Measurements from ENCODE around the gene MAP2K6. TPM values are rescaled to one million over a fixed set of nuclear protein-coding genes. Genes with fewer than 3 reads are reported as not detected.

The MAP2K6 gene
- total and polyA plus RNA-seq, 3 donors from 2014 or later = 2.6 to 2.8 (median 2.7) TPM

GRCh38 chr17:69424287-69425041, 10.0 kb downstream of the MAP2K6 start:
- Histone ChIP-seq H3K36me3 (ENCODE audit: low read depth, missing control alignments) (no peaks in the 10 kb centered on the region), H3K27me3 (no peaks in the 10 kb centered on the region), H3K4me1 (no peaks in the 10 kb centered on the region), H3K27ac (no peak overlapping the region), H3K4me3 (no peak overlapping the region), H3K9me3 (no peaks in the 10 kb centered on the region)
- no peak for DNase-seq
- intact Hi-C loops (cut with DNase I; ENCODE audit: low total_unique reads) = no loop called here
- TF ChIP-seq POLR2A (IDR thresholded peaks at IDR 0.05) (no peak), CTCF (IDR thresholded peaks at IDR 0.05) (no peak)
- WGBS, 2 donors = 90 to 94% methylated on average over 8 of the region's 8 CpGs

- Histone ChIP-seq H3K4me3 (no peak overlapping the region), H3K9me3 (no peaks in the 10 kb centered on the region), H3K4me1 (no peaks in the 10 kb centered on the region), H3K36me3 (ENCODE audit: low read depth, missing control alignments) (no peaks in the 10 kb centered on the region), H3K27me3 (no peaks in the 10 kb centered on the region), H3K27ac (no peak overlapping the region)
- DNase-seq = no peak
- TF ChIP-seq POLR2A (IDR thresholded peaks at IDR 0.05) (no peak), CTCF (IDR thresholded peaks at IDR 0.05) (no peak)
- intact Hi-C loops (cut with DNase I; ENCODE audit: low total_unique reads) = no loop called here
- 78 to 80% methylated on average over 3 of the region's 3 CpGs for WGBS, 2 donors
These were observed 11.5 kb downstream of the MAP2K6 start for GRCh38 chr17:69425978-69426377.

GRCh38 chr17:69427486-69428197, 13.1 kb downstream of the MAP2K6 start:
- H3K27me3 ChIP-seq = no peaks in the 10 kb centered on the region
- 92 to 100% methylated on average over 2 of the region's 2 CpGs for WGBS, 2 donors
- intact Hi-C loops (cut with DNase I; ENCODE audit: low total_unique reads) = no loop called here
- H3K4me1 ChIP-seq = no peaks in the 10 kb centered on the region
- no peak for DNase-seq
- no peaks in the 10 kb centered on the region for H3K36me3 ChIP-seq (ENCODE audit: low read depth, missing control alignments)
- H3K4me3 ChIP-seq = no peak overlapping the region
- H3K27ac ChIP-seq = no peak overlapping the region
- TF ChIP-seq CTCF (IDR thresholded peaks at IDR 0.05) (no peak), POLR2A (IDR thresholded peaks at IDR 0.05) (no peak)
- no peaks in the 10 kb centered on the region for H3K9me3 ChIP-seq

- intact Hi-C loops (cut with DNase I; ENCODE audit: low total_unique reads) = no loop called here
- no peak overlapping the region for H3K4me3 ChIP-seq
- WGBS, 2 donors = 75 to 85% methylated on average over 6 of the region's 6 CpGs
- DNase-seq = no peak
- H3K9me3 ChIP-seq = no peaks in the 10 kb centered on the region
- no peaks in the 10 kb centered on the region for H3K27me3 ChIP-seq
- no peaks in the 10 kb centered on the region for H3K4me1 ChIP-seq
- H3K27ac ChIP-seq = no peak overlapping the region
- H3K36me3 ChIP-seq (ENCODE audit: low read depth, missing control alignments) = no peaks in the 10 kb centered on the region
- TF ChIP-seq POLR2A (IDR thresholded peaks at IDR 0.05) = no peak
- no peak for TF ChIP-seq CTCF (IDR thresholded peaks at IDR 0.05)
These were observed 13.9 kb downstream of the MAP2K6 start for GRCh38 chr17:69428252-69428980.
